NK-92 (cell line): Measurements from ENCODE around the gene TBCD.

Experiments used
- DNase-seq: peaks from one replicate; lab custom pipeline; 2025; ENCODE audit not compliant: unreplicated experiment; lab: John Stamatoyannopoulos, UW

TBCD gene

GRCh38 chr17:82849076-82849945, 97.4 kb downstream of the TBCD start:
- no peak for DNase-seq

- no peak for DNase-seq
Observed at GRCh38 chr17:82851381-82851780, 99.5 kb downstream of the TBCD start.

GRCh38 chr17:82854226-82854625, 102.4 kb downstream of the TBCD start:
- no peak for DNase-seq

GRCh38 chr17:82856361-82856760, 104.5 kb downstream of the TBCD start:
- no peak for DNase-seq

- no peak for DNase-seq
Observed at GRCh38 chr17:82858376-82859126, 106.7 kb downstream of the TBCD start.

- DNase-seq: no peak
Observed at GRCh38 chr17:82859431-82860403, 107.9 kb downstream of the TBCD start.

GRCh38 chr17:82860606-82861392, 108.9 kb downstream of the TBCD start:
- no peak for DNase-seq

GRCh38 chr17:82861393-82861775, 109.5 kb downstream of the TBCD start:
- no peak for DNase-seq

- DNase-seq: no peak
Observed at GRCh38 chr17:82862191-82862590, 110.3 kb downstream of the TBCD start.

GRCh38 chr17:82862737-82863382, 111.0 kb downstream of the TBCD start:
- no peak for DNase-seq

- DNase-seq: no peak
Observed at GRCh38 chr17:82863383-82863940, 111.6 kb downstream of the TBCD start.

- no peak for DNase-seq
Observed at GRCh38 chr17:82863941-82864712, 112.3 kb downstream of the TBCD start.

- DNase-seq: no peak
Observed at GRCh38 chr17:82864713-82865248, 112.9 kb downstream of the TBCD start.

- DNase-seq: no peak
Observed at GRCh38 chr17:82865274-82865673, 113.4 kb downstream of the TBCD start.

- no peak for DNase-seq
Observed at GRCh38 chr17:82865774-82866395, 114.0 kb downstream of the TBCD start.

- DNase-seq: no peak
Observed at GRCh38 chr17:82866590-82867191, 114.8 kb downstream of the TBCD start.

- no peak for DNase-seq
Observed at GRCh38 chr17:82867763-82868325, 116.0 kb downstream of the TBCD start.
